GM18909 (cell line): Measurements from ENCODE around the gene LRRC56.
"Not testable (repeated sequence)": the region's sequence is repeated elsewhere in the genome, so short reads cannot be mapped to it uniquely, and the experiment has no call there.

Experiments used
- ATAC-seq: cut with Tn5 transposase; IDR thresholded peaks from one replicate; pipeline ENCODE4 v1.9.1; 2021; ENCODE audit warnings: mild to moderate bottlenecking; ENCODE audit not compliant: unreplicated experiment, poor library complexity

The LRRC56 gene

GRCh38 chr11:568306-569157, 31.2 kb downstream of the LRRC56 start:
- ATAC-seq: peak; percentile 82

- ATAC-seq: peak; percentile 3
Measured at GRCh38 chr11:569158-569885, 32.0 kb downstream of the LRRC56 start.

- ATAC-seq: no peak
Measured at GRCh38 chr11:571802-572185, 34.5 kb downstream of the LRRC56 start.

GRCh38 chr11:573146-573759, 35.9 kb downstream of the LRRC56 start:
- no peak for ATAC-seq

- ATAC-seq: not testable (repeated sequence)
Measured at GRCh38 chr11:574031-574570, 36.8 kb downstream of the LRRC56 start.

GRCh38 chr11:574632-575312, 37.4 kb downstream of the LRRC56 start:
- no peak for ATAC-seq

- no peak for ATAC-seq
Measured at GRCh38 chr11:575313-575995, 38.1 kb downstream of the LRRC56 start.

GRCh38 chr11:575996-576768, 38.9 kb downstream of the LRRC56 start, which contains the start of gene PHRF1:
Gene PHRF1, plus strand, starts transcription at chr11:576470. Its CDS starts 5,043 bp downstream, at chr11:581513.
- peak; percentile 85 for ATAC-seq

- no peak for ATAC-seq
Measured at GRCh38 chr11:576811-577610, 39.7 kb downstream of the LRRC56 start.

- no peak for ATAC-seq
Measured at GRCh38 chr11:577611-577894, 40.2 kb downstream of the LRRC56 start.

- no peak for ATAC-seq
Measured at GRCh38 chr11:578276-579035, 41.1 kb downstream of the LRRC56 start.

GRCh38 chr11:579830-580601, 42.7 kb downstream of the LRRC56 start:
- no peak for ATAC-seq

GRCh38 chr11:581342-581741, 44.0 kb downstream of the LRRC56 start:
- ATAC-seq: no peak

- ATAC-seq: no peak
Measured at GRCh38 chr11:581752-582151, 44.4 kb downstream of the LRRC56 start.

- ATAC-seq: no peak
Measured at GRCh38 chr11:584287-584686, 47.0 kb downstream of the LRRC56 start.

- no peak for ATAC-seq
Measured at GRCh38 chr11:586376-587316, 49.3 kb downstream of the LRRC56 start.
